AG09309 (cell line): Measurements from ENCODE around the gene MYOG.

ENCODE experiments used
- DNase-seq: peaks from one replicate; pipeline ENCODE4 v3.0.0-alpha.2; 2010; ENCODE audit warnings: low read depth
- H3K4me3 ChIP-seq: 2 replicates; pipeline ENCODE4 v1.5.1; 2011; ENCODE audit warnings: mild to moderate bottlenecking, low read depth, low read length, moderate library complexity; ENCODE audit not compliant: control insufficient read depth
- CTCF ChIP-seq: IDR thresholded peaks from 2 replicates; pipeline ENCODE4 v1.5.1; 2011; ENCODE audit warnings: mild to moderate bottlenecking, low read depth, low read length, inconsistent platforms; ENCODE audit not compliant: insufficient read depth, control insufficient read depth; ENCODE audit errors: missing control alignments

MYOG gene

GRCh38 chr1:203045821-203046594, 39.8 kb downstream of the MYOG start:
- TF ChIP-seq CTCF = no peak
- H3K4me3 ChIP-seq = no peak overlapping the region
- no peak for DNase-seq

GRCh38 chr1:203045336-203045735, 40.5 kb downstream of the MYOG start:
- no peak overlapping the region for H3K4me3 ChIP-seq
- TF ChIP-seq CTCF = no peak
- no peak for DNase-seq

DNA sequence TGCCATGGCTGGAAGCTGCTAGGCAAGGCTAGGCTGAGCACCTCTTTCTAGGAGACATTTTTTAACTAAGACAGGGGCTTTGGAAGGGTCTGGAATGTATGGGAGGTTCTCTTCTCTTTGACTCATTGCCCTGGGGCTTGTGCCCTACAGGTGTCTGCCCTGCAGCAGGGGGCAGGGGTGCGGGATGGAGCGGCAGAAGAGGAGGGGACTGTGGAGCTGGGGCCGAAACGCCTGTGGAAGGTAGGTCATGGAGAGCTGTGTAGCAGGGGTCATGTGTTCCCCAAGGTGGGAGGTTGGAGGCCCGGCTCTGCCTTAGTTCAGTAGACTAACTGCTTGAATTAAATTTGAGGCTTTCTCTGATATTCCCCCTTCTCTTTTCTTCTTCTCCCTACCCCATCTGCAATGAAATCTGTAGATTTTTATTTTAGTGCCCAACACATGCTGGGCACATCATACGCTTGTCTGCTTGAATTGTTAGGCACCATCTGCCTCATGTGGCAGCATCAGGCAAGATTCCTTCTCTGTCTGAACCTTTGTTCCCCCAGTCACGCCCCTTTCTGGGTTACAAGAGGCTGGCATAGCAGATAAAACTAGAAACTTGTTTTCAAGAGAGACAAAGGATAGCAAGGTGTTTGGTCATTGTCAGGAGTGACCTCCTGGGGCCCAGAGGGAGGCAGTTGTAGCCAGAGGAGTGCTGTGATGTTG, 41.1 kb downstream of the MYOG start:
- no peak for DNase-seq
- H3K4me3 ChIP-seq = no peak overlapping the region
- TF ChIP-seq CTCF = no peak

DNA sequence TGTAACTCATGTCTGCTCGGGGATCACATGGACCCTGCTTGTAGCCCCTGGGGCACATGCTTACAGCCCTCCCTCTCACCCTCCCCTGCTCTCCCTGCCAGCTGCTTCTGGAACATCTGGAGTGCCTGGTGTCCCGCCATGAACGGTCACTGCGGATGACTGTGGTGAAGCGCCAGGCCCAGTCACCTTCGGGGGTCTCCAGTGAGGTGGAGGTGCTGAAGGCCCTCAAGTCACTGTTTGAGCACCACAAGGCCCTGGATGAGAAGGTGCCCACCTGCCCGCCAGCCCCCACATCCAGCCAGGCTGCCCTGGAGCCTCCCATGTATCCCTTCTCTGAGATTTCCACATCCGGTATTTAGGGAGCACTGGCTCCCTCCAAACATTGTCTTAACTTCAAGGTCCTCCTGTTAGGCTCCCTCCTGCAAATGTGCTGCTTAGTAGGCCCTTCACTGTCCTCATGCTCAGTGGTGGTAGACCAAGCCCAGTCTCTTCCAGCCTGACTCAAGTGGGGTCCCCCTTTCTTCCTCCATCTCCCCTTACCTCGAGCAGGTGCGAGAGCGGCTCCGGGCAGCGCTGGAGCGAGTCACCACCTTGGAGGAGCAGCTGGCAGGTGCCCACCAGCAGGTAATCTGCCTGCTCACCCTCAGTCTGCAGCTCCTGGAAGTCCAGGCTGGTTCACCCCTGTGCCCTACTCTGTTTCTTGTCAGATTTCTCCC, 41.8 kb downstream of the MYOG start:
- TF ChIP-seq CTCF = no peak
- DNase-seq = no peak
- H3K4me3 ChIP-seq = no peak overlapping the region

- TF ChIP-seq CTCF = no peak
- no peak for DNase-seq
- no peak overlapping the region for H3K4me3 ChIP-seq
These were observed 44.4 kb downstream of the MYOG start for GRCh38 chr1:203041351-203041932.

- no peak for TF ChIP-seq CTCF
- H3K4me3 ChIP-seq = no peak overlapping the region
- DNase-seq = no peak
These were observed 45.1 kb downstream of the MYOG start for GRCh38 chr1:203040513-203041275.
